H9 (cell line): ENCODE data around the gene JAKMIP1. TPM values are rescaled to one million over a fixed set of nuclear protein-coding genes. Genes with fewer than 3 reads are reported as not detected.
A peak's percentile ranks its signal among the peaks of the same experiment; 100 is the strongest.

Source experiments
- DNase-seq: peaks from one replicate; pipeline ENCODE4 v3.0.0-alpha.2; 2017
- H2AFZ ChIP-seq: one replicate; pipeline ENCODE4 v1.6.1; 2013; ENCODE audit warnings: mild to moderate bottlenecking, low read length, control low read depth, moderate library complexity
- H2AK5ac ChIP-seq: 2 replicates; pipeline ENCODE4 v1.6.1; 2013; ENCODE audit warnings: low read length, control low read depth, mixed read lengths; ENCODE audit not compliant: insufficient read length
- H2BK120ac ChIP-seq: one replicate; pipeline ENCODE4 v1.6.1; 2013; ENCODE audit warnings: low read depth, mild to moderate bottlenecking, low read length, control low read depth, inconsistent platforms; ENCODE audit not compliant: poor library complexity, severe bottlenecking
- H2BK12ac ChIP-seq: 2 replicates; pipeline ENCODE4 v1.6.1; 2013; ENCODE audit warnings: low read length, control low read depth, mixed read lengths, low read depth; ENCODE audit not compliant: insufficient read length
- H2BK15ac ChIP-seq: 2 replicates; pipeline ENCODE4 v1.6.1; 2013; ENCODE audit warnings: low read depth, low read length, control low read depth
- H2BK20ac ChIP-seq: one replicate; pipeline ENCODE4 v1.6.1; 2013; ENCODE audit warnings: low read depth, mild to moderate bottlenecking, low read length, control low read depth, inconsistent platforms; ENCODE audit not compliant: poor library complexity, severe bottlenecking
- H2BK5ac ChIP-seq: 2 replicates; pipeline ENCODE4 v1.6.1; 2013; ENCODE audit warnings: low read length, control low read depth, mixed read lengths; ENCODE audit not compliant: insufficient read length
- H3K14ac ChIP-seq: 2 replicates; pipeline ENCODE4 v1.6.1; 2013; ENCODE audit warnings: low read length, control low read depth; ENCODE audit not compliant: insufficient read depth
- H3K18ac ChIP-seq: 2 replicates; pipeline ENCODE4 v1.6.1; 2013; ENCODE audit warnings: low read depth, mild to moderate bottlenecking, mixed read lengths, low read length, control low read depth; ENCODE audit not compliant: insufficient read length
- H3K23ac ChIP-seq: 2 replicates; pipeline ENCODE4 v1.6.1; 2013; ENCODE audit warnings: low read length, control low read depth, mixed read lengths, low read depth; ENCODE audit not compliant: insufficient read length
- H3K23me2 ChIP-seq: 2 replicates; pipeline ENCODE4 v1.6.1; 2013; ENCODE audit warnings: low read depth, mild to moderate bottlenecking, mixed read lengths, low read length, control low read depth; ENCODE audit not compliant: insufficient read length, poor library complexity, severe bottlenecking
- H3K27ac ChIP-seq: 2 replicates; pipeline ENCODE4 v1.5.1; 2013; ENCODE audit warnings: low read length, control low read depth, mixed read lengths, low read depth; ENCODE audit not compliant: insufficient read length
- H3K27me3 ChIP-seq: 2 replicates; pipeline ENCODE4 v1.6.1; 2013; ENCODE audit warnings: low read length, control low read depth, inconsistent platforms; ENCODE audit not compliant: insufficient read depth
- H3K4ac ChIP-seq: 2 replicates; pipeline ENCODE4 v1.6.1; 2013; ENCODE audit warnings: low read depth, mild to moderate bottlenecking, control low read depth, inconsistent platforms, low read length, moderate library complexity
- H3K4me1 ChIP-seq: 2 replicates; pipeline ENCODE4 v1.6.1; 2013; ENCODE audit warnings: low read length, control low read depth, inconsistent platforms; ENCODE audit not compliant: insufficient read depth
- H3K4me2 ChIP-seq: 2 replicates; pipeline ENCODE4 v1.6.1; 2013; ENCODE audit warnings: low read length, control low read depth, mixed read lengths; ENCODE audit not compliant: insufficient read length, insufficient read depth
- H3K56ac ChIP-seq: 2 replicates; pipeline ENCODE4 v1.6.1; 2013; ENCODE audit warnings: low read depth, mild to moderate bottlenecking, mixed read lengths, low read length, control low read depth; ENCODE audit not compliant: insufficient read length
- H3K79me1 ChIP-seq: 2 replicates; pipeline ENCODE4 v1.6.1; 2013; ENCODE audit warnings: low read depth, mild to moderate bottlenecking, moderate library complexity, low read length, control low read depth, inconsistent platforms; ENCODE audit not compliant: insufficient read depth, poor library complexity, severe bottlenecking
- H3K79me2 ChIP-seq: 2 replicates; pipeline ENCODE4 v1.6.1; 2013; ENCODE audit warnings: low read length, control low read depth, inconsistent platforms; ENCODE audit not compliant: insufficient read depth
- H3K9ac ChIP-seq: 2 replicates; pipeline ENCODE4 v1.6.1; 2013; ENCODE audit warnings: low read length, control low read depth, mixed read lengths; ENCODE audit not compliant: insufficient read length; ENCODE audit errors: extremely low read depth
- H3K9me3 ChIP-seq: one replicate; pipeline ENCODE4 v1.6.1; 2013; ENCODE audit warnings: low read depth, low read length, inconsistent platforms; ENCODE audit not compliant: control insufficient read depth
- H3T11ph ChIP-seq: one replicate; pipeline ENCODE4 v1.6.1; 2013; ENCODE audit warnings: mild to moderate bottlenecking, low read length, control low read depth, inconsistent platforms
- H4K20me1 ChIP-seq: one replicate; pipeline ENCODE4 v1.6.1; 2013; ENCODE audit not compliant: control insufficient read depth, insufficient read length, insufficient read depth
- H4K5ac ChIP-seq: 2 replicates; pipeline ENCODE4 v1.6.1; 2013; ENCODE audit warnings: low read depth, mild to moderate bottlenecking, mixed read lengths, low read length, control low read depth; ENCODE audit not compliant: insufficient read length
- H4K8ac ChIP-seq: replicated peaks from 2 replicates; pipeline ENCODE4 v1.6.1; 2013; ENCODE audit warnings: low read length, control low read depth, mixed read lengths, low read depth; ENCODE audit not compliant: insufficient read length
- H4K91ac ChIP-seq: 2 replicates; pipeline ENCODE4 v1.6.1; 2013; ENCODE audit warnings: low read depth, mild to moderate bottlenecking, moderate library complexity, mixed read lengths, low read length, control low read depth; ENCODE audit not compliant: insufficient read length
- H3K27ac Mint-ChIP-seq, 3 experiments: 2 replicates in 2 of 3; 3 replicates in 1 of 3; pipeline ENCODE4 v1.8.0; 2020 to 2021; ENCODE audit warnings: mixed read lengths in 3 of 3, mild to moderate bottlenecking in 1 of 3, moderate library complexity in 1 of 3
- H3K27me3 Mint-ChIP-seq: 2 replicates; pipeline ENCODE4 v1.8.0; 2021; ENCODE audit warnings: low read depth, mild to moderate bottlenecking, moderate library complexity, mixed read lengths
- H3K36me3 Mint-ChIP-seq, 3 experiments: 2 replicates in 2 of 3; 3 replicates in 1 of 3; pipeline ENCODE4 v1.8.0; 2020 to 2021; ENCODE audit warnings: low read depth in 3 of 3, mixed read lengths in 3 of 3; ENCODE audit not compliant: insufficient read depth in 1 of 3
- H3K4me1 Mint-ChIP-seq, 2 experiments: 2 replicates each; pipeline ENCODE4 v1.8.0; 2020; ENCODE audit warnings: mixed read lengths in 2 of 2
- H3K4me3 Mint-ChIP-seq, 2 experiments: 2 replicates in 1 of 2; 3 replicates in 1 of 2; pipeline ENCODE4 v1.8.0; 2020 to 2021; ENCODE audit warnings: mild to moderate bottlenecking in 2 of 2, mixed read lengths in 2 of 2, moderate library complexity in 1 of 2
- H3K9me3 Mint-ChIP-seq, 2 experiments: 2 replicates in 1 of 2; 3 replicates in 1 of 2; pipeline ENCODE4 v1.8.0; 2020; ENCODE audit warnings: mild to moderate bottlenecking in 2 of 2, mixed read lengths in 2 of 2, moderate library complexity in 1 of 2
- WGBS: extraction: QIAGEN DNeasy Blood & Tissue Kit; methylation state at CpG from one replicate; pipeline ENCODE4 v1.1.7; 2013; ENCODE audit warnings: missing lambda C conversion rate, low lambda C conversion rate, mixed read lengths; ENCODE audit not compliant: insufficient read length; ENCODE audit errors: extremely low coverage; 5-methylcytosine and 5-hydroxymethylcytosine counted together
- total RNA-seq: library from RNA; stranded (reverse); gene quantifications from 2 replicates; pipeline ENCODE4 v1.2.1, GENCODE V29; 2021
- TF ChIP-seq, protein P1 (sequence below): fragments of 200-600 bp; sonication (generic); conservative IDR thresholded peaks from 3 replicates; pipeline ENCODE4 v1.8.0; 2021; ENCODE audit warnings: antibody characterized with exemption, mild to moderate bottlenecking

JAKMIP1 gene
- total RNA-seq, 1 experiment from 2014 or later, result 1.5 TPM

DNA sequence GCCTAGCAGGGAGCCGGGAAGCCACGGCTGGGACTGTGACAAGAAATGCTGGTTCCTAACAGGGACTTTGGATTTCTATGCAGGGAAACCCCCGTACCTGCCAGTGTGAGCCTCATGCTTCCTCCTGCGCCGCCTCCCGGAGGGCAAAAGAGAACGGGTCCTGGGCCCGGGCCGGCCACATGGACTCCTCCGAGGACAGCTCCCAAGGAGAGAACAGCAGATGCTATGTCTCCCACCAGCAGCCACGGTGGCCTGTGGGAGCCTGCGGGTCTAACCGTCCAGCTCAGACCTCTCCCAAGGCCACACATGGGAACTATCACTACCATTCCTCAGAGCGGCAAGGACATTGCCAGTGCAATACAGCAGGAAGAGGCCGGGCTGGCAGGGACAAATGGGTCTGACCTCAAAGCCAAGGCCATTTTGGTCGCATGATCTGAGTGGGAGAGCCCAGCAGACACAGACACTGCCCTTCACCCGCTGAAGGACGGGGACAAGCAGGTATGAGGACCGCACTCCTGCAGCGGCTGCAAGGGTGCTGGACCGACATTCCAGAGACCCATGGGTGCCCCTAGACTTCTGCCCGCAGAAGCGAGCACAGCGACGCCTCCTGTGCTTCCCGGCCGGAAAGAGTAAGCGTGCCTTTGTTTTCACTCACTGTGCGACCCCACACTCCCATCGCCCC lies 177.6 kb downstream of the JAKMIP1 start:
- Mint-ChIP-seq H3K9me3 (no peaks in the 10 kb centered on the region; a peak in 1 of 5 replicates), H3K36me3 (no peaks in the 10 kb centered on the region), H3K4me1 (peaks cover 25 to 26% of the 10 kb centered on the region in 2 experiments), H3K27me3 (peaks cover 2% of the 10 kb centered on the region), H3K27ac (peak overlapping the region in 1 of 3 experiments; percentile 33; a peak in 1 of 7 replicates), H3K4me3 (no peak overlapping the region)
- H3K56ac ChIP-seq, result no peak overlapping the region
- H2AFZ ChIP-seq, result no peak overlapping the region
- H3K23me2 ChIP-seq, result no peaks in the 10 kb centered on the region
- H3K23ac ChIP-seq, result no peak overlapping the region
- no peaks in the 10 kb centered on the region for H3K79me2 ChIP-seq
- H4K5ac ChIP-seq, result no peak overlapping the region
- H2BK12ac ChIP-seq, result no peak overlapping the region
- H2BK20ac ChIP-seq, result no peak overlapping the region
- no peak overlapping the region for H2BK15ac ChIP-seq
- no peak overlapping the region for H3T11ph ChIP-seq
- H4K8ac ChIP-seq, result no peak overlapping the region
- H3K9me3 ChIP-seq, result no peaks in the 10 kb centered on the region
- H3K27ac ChIP-seq, result no peak overlapping the region
- no CpG with 5 or more reads among the region's 30 CpGs for WGBS
- no peaks in the 10 kb centered on the region for H3K27me3 ChIP-seq
- H3K79me1 ChIP-seq, result no peaks in the 10 kb centered on the region
- H2AK5ac ChIP-seq, result no peak overlapping the region
- no peak for DNase-seq
- H3K4ac ChIP-seq, result no peak overlapping the region
- no peak overlapping the region for H3K9ac ChIP-seq
- TF ChIP-seq, protein P1, sequence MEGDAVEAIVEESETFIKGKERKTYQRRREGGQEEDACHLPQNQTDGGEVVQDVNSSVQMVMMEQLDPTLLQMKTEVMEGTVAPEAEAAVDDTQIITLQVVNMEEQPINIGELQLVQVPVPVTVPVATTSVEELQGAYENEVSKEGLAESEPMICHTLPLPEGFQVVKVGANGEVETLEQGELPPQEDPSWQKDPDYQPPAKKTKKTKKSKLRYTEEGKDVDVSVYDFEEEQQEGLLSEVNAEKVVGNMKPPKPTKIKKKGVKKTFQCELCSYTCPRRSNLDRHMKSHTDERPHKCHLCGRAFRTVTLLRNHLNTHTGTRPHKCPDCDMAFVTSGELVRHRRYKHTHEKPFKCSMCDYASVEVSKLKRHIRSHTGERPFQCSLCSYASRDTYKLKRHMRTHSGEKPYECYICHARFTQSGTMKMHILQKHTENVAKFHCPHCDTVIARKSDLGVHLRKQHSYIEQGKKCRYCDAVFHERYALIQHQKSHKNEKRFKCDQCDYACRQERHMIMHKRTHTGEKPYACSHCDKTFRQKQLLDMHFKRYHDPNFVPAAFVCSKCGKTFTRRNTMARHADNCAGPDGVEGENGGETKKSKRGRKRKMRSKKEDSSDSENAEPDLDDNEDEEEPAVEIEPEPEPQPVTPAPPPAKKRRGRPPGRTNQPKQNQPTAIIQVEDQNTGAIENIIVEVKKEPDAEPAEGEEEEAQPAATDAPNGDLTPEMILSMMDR, result no peak
- no peak overlapping the region for H2BK120ac ChIP-seq
- H3K18ac ChIP-seq, result no peak overlapping the region
- no peak overlapping the region for H2BK5ac ChIP-seq
- H3K4me2 ChIP-seq, result no peak overlapping the region
- no peak overlapping the region; the same call in 1 of the 2 replicates for H3K14ac ChIP-seq
- H4K91ac ChIP-seq, result no peak overlapping the region
- H4K20me1 ChIP-seq, result no peaks in the 10 kb centered on the region
- no peaks in the 10 kb centered on the region for H3K4me1 ChIP-seq
